NB4 (cell line): ENCODE data around the gene DMRTC1.
"Not testable (repeated sequence)": the region's sequence is repeated elsewhere in the genome, so short reads cannot be mapped to it uniquely, and the experiment has no call there.

Source experiments
- MYC ChIP-seq: IDR thresholded peaks from 2 replicates; pipeline ENCODE4 v1.6.1; 2011; ENCODE audit warnings: low read depth, low read length
- POLR2A ChIP-seq: IDR thresholded peaks from 2 replicates; pipeline ENCODE4 v1.6.1; 2011; ENCODE audit warnings: mild to moderate bottlenecking; ENCODE audit not compliant: insufficient read length; ENCODE audit errors: extremely low read depth
- TF ChIP-seq, protein P1 (sequence below): IDR thresholded peaks from one replicate; pipeline ENCODE4 v1.5.1; 2012; ENCODE audit warnings: low read depth, low read length
- TF ChIP-seq, protein P2 (sequence below): IDR thresholded peaks from 2 replicates; pipeline ENCODE4 v1.6.1; 2011; ENCODE audit warnings: low read depth, low read length

DNA sequence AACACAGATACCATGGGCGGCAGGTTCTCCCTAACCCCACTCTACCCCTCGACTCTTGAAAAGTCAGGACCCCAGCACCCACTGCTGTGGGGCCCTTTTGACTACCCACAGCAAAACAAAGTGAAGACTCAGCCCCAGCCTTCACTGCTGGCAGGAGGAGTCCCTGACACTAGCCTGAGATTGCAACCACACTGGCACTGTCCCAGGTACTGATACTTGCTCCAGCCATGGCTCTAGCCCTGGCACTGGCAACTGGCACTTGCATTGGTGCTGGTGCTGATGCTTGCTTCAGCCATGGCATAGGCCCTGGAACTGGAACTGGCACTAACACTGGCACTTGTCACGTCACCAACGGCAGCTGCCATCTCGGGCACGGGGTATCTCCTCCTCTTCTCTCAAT, 1.4 kb downstream of the DMRTC1 start:
- TF ChIP-seq, protein P1, sequence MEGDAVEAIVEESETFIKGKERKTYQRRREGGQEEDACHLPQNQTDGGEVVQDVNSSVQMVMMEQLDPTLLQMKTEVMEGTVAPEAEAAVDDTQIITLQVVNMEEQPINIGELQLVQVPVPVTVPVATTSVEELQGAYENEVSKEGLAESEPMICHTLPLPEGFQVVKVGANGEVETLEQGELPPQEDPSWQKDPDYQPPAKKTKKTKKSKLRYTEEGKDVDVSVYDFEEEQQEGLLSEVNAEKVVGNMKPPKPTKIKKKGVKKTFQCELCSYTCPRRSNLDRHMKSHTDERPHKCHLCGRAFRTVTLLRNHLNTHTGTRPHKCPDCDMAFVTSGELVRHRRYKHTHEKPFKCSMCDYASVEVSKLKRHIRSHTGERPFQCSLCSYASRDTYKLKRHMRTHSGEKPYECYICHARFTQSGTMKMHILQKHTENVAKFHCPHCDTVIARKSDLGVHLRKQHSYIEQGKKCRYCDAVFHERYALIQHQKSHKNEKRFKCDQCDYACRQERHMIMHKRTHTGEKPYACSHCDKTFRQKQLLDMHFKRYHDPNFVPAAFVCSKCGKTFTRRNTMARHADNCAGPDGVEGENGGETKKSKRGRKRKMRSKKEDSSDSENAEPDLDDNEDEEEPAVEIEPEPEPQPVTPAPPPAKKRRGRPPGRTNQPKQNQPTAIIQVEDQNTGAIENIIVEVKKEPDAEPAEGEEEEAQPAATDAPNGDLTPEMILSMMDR = not testable (repeated sequence)
- TF ChIP-seq POLR2A, MYC: not testable (repeated sequence)
- TF ChIP-seq, protein P2, sequence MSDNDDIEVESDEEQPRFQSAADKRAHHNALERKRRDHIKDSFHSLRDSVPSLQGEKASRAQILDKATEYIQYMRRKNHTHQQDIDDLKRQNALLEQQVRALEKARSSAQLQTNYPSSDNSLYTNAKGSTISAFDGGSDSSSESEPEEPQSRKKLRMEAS = not testable (repeated sequence)
